WERI-Rb-1 (cell line): Measurements from ENCODE around the gene PDE6A.

ENCODE experiments used
- DNase-seq: peaks from one replicate; pipeline ENCODE4 v3.0.0-alpha.2; 2020
- H3K27ac ChIP-seq: fragments of 250-450 bp; sonication (Bioruptor Pico); 2 replicates; pipeline ENCODE4 v1.5.1; 2020; ENCODE audit warnings: mild to moderate bottlenecking, moderate library complexity
- H3K27me3 ChIP-seq: fragments of 250-450 bp; sonication (Bioruptor Pico); 2 replicates; pipeline ENCODE4 v1.5.1; 2021; ENCODE audit warnings: mild to moderate bottlenecking, low read depth, moderate library complexity; ENCODE audit not compliant: insufficient read depth, severe bottlenecking
- H3K36me3 ChIP-seq: fragments of 250-450 bp; sonication (Bioruptor Pico); 2 replicates; pipeline ENCODE4 v1.5.1; 2020; ENCODE audit warnings: mild to moderate bottlenecking, moderate library complexity
- H3K4me3 ChIP-seq: 2 replicates; pipeline ENCODE4 v1.5.1; 2011; ENCODE audit warnings: low read depth, mild to moderate bottlenecking, control low read depth, low read length
- H3K9me3 ChIP-seq: fragments of 250-450 bp; sonication (Bioruptor Pico); 2 replicates; pipeline ENCODE4 v1.5.1; 2021; ENCODE audit warnings: mild to moderate bottlenecking, moderate library complexity; ENCODE audit not compliant: severe bottlenecking
- CTCF ChIP-seq: IDR thresholded peaks from 2 replicates; pipeline ENCODE4 v1.5.1; 2011; ENCODE audit warnings: low read depth, mild to moderate bottlenecking, control low read depth, inconsistent platforms, low read length

PDE6A gene

GRCh38 chr5:149855366-149855765 is 89.2 kb downstream of the PDE6A start:
- H3K36me3 ChIP-seq: no peaks in the 10 kb centered on the region
- H3K27ac ChIP-seq: no peak overlapping the region
- no peak for DNase-seq
- no peak overlapping the region for H3K4me3 ChIP-seq
- no peaks in the 10 kb centered on the region for H3K27me3 ChIP-seq
- H3K9me3 ChIP-seq: no peaks in the 10 kb centered on the region
- TF ChIP-seq CTCF: no peak

GRCh38 chr5:149854866-149855265 is 89.7 kb downstream of the PDE6A start:
- Histone ChIP-seq H3K9me3 (no peaks in the 10 kb centered on the region), H3K27ac (no peak overlapping the region), H3K4me3 (no peak overlapping the region), H3K27me3 (no peaks in the 10 kb centered on the region), H3K36me3 (no peaks in the 10 kb centered on the region)
- no peak for DNase-seq
- TF ChIP-seq CTCF: no peak

- Histone ChIP-seq H3K27ac (no peak overlapping the region), H3K36me3 (no peaks in the 10 kb centered on the region), H3K4me3 (no peak overlapping the region), H3K9me3 (no peaks in the 10 kb centered on the region), H3K27me3 (no peaks in the 10 kb centered on the region)
- no peak for DNase-seq
- no peak for TF ChIP-seq CTCF
Observed at GRCh38 chr5:149853701-149854100, 90.9 kb downstream of the PDE6A start.

- DNase-seq: no peak
- Histone ChIP-seq H3K9me3 (no peaks in the 10 kb centered on the region), H3K27me3 (no peaks in the 10 kb centered on the region), H3K4me3 (no peak overlapping the region), H3K36me3 (no peaks in the 10 kb centered on the region), H3K27ac (no peak overlapping the region)
- TF ChIP-seq CTCF: no peak
Observed at GRCh38 chr5:149853331-149853648, 91.3 kb downstream of the PDE6A start.

- Histone ChIP-seq H3K27me3 (no peaks in the 10 kb centered on the region), H3K9me3 (no peaks in the 10 kb centered on the region), H3K27ac (no peak overlapping the region), H3K4me3 (no peak overlapping the region), H3K36me3 (no peaks in the 10 kb centered on the region)
- TF ChIP-seq CTCF: peak; percentile 86
- DNase-seq: peak; percentile 82
Observed at GRCh38 chr5:149852641-149853330, 91.8 kb downstream of the PDE6A start.

GRCh38 chr5:149851211-149851610 is 93.4 kb downstream of the PDE6A start:
- H3K27me3 ChIP-seq: no peaks in the 10 kb centered on the region
- H3K9me3 ChIP-seq: no peaks in the 10 kb centered on the region
- H3K27ac ChIP-seq: no peak overlapping the region
- peak; percentile 26 for DNase-seq
- no peak overlapping the region for H3K4me3 ChIP-seq
- no peaks in the 10 kb centered on the region for H3K36me3 ChIP-seq
- TF ChIP-seq CTCF: no peak
